ENCODE measurements around the gene ARHGAP15. TPM values are rescaled to one million over a fixed set of nuclear protein-coding genes. Genes with fewer than 3 reads are reported as not detected.

Gene ARHGAP15
- total RNA-seq, 1 experiment from 2014 or later: 0.41 TPM

GRCh38 chr2:143258126-143258892 lies 129.1 kb downstream of the ARHGAP15 start:
- POLR2A ChIA-PET: no interaction called here

More at GRCh38 chr2:143258126-143258892, 129.1 kb downstream of the ARHGAP15 start:
- no peaks in the 10 kb centered on the region for H3K9me3 ChIP-seq (ENCODE audit: control insufficient read depth, insufficient read depth, low read depth, low read length)
- intact Hi-C loops (cut with micrococcal nuclease; ENCODE audit: unreplicated experiment) (loop anchor here (2.0 kb wide), 1 partner anchor 224 kb away; no protein-coding TSS in a partner anchor), in situ Hi-C loops (cut with HindIII; ENCODE audit: low pct_unique_long_range_greater_than_20kb, low sequenced_read_pairs) (no loop called here)
- no TSS peak for BruUV-seq (replicated peaks)
- no peak overlapping the region for H3K4me3 ChIP-seq (ENCODE audit: low read depth in 2 of 2, low read length in 2 of 2)
- DNase-seq (ENCODE audit: low read depth, low spot score): no peak
- ATAC-seq: no peak
- no peaks in the 10 kb centered on the region for H3K36me3 ChIP-seq (ENCODE audit: control insufficient read depth, insufficient read depth, low read length)
- TF ChIP-seq SIN3A (IDR thresholded peaks at IDR 0.05; ENCODE audit: borderline replicate concordance, insufficient read depth, low read depth, low read length) (no peak), REST (IDR thresholded peaks at IDR 0.05; ENCODE audit: insufficient read depth in 1 of 2, low read depth in 2 of 2, low read length in 1 of 2) (no peak), CTCF (IDR thresholded peaks at IDR 0.05) (no peak)
- no peaks in the 10 kb centered on the region for H3K4me1 ChIP-seq (ENCODE audit: control insufficient read depth, insufficient read depth, low read length)
- H3K27ac ChIP-seq (ENCODE audit: low read length): no peak overlapping the region
- H3K27me3 ChIP-seq (ENCODE audit: control insufficient read depth, insufficient read depth, low read length): peaks cover 3% of the 10 kb centered on the region; the same call in 1 of the 2 replicates
- CTCF ChIA-PET: interaction anchor here (0.6 to 1.8 kb wide), 2 partner anchors 53 to 147 kb away, joined by 6 read pairs; no protein-coding TSS in a partner anchor
